Left forelimb (tissue), 1 donor: ENCODE measurements around the gene STPG3.

Experiments
- DNase-seq: peaks from one replicate; pipeline ENCODE4 v3.0.0-alpha.2; 2018; ENCODE audit warnings: low spot score

The STPG3 gene

GRCh38 chr9:137279741-137280473 is 28.8 kb downstream of the STPG3 start:
- peak; percentile 66 for DNase-seq

DNA sequence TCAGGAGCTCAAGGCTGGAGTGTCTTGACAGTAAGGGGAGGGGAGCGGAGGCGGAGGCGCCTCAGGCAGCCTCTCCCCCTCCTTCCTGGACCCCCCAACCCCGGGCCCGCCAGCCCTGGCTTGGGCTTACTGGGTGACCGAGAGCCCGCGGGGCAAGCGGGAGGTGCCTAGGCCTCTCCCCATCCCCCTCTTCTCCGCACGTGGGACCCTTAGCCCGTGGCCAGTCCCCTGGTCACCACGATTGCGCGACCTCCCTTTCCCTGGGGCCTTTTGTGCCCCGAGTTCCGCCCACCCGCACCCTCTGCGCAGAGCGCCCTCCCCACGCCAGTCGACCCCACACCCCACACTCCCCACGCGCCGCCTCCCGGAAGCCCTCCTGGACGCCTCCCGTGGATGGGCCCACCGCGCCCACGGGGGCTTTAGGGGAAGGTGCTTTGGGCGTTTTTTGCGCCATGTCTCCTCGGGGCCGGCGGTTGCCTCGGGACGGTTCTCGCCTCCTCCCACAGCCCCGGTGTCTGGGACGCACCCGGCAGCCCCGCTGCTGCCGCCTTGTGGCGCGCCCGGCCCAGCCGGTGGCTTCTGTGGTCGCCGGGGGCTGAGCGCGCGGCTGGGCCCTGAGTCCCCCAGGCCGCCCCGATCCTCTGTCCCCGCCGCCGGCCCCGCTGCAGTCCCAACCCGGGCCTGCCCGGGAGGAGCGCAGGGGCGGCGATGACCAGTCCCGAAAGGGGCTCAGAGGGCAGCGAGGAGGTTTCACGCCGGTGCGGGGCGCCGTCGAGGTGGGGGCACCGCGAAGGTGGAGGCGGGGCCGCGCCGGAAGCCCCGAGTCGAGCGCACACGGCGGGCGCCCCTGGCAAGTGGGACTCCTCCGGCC is 29.6 kb downstream of the STPG3 start:
- peak; percentile 62 for DNase-seq

- DNase-seq: peak; percentile 60
Observed at GRCh38 chr9:137281345-137282116, 30.4 kb downstream of the STPG3 start.

GRCh38 chr9:137286975-137287383 is 35.9 kb downstream of the STPG3 start:
- DNase-seq: no peak

GRCh38 chr9:137293094-137293481 is 42.0 kb downstream of the STPG3 start:
- no peak for DNase-seq

GRCh38 chr9:137293482-137294090 is 42.5 kb downstream of the STPG3 start:
- no peak for DNase-seq

DNA sequence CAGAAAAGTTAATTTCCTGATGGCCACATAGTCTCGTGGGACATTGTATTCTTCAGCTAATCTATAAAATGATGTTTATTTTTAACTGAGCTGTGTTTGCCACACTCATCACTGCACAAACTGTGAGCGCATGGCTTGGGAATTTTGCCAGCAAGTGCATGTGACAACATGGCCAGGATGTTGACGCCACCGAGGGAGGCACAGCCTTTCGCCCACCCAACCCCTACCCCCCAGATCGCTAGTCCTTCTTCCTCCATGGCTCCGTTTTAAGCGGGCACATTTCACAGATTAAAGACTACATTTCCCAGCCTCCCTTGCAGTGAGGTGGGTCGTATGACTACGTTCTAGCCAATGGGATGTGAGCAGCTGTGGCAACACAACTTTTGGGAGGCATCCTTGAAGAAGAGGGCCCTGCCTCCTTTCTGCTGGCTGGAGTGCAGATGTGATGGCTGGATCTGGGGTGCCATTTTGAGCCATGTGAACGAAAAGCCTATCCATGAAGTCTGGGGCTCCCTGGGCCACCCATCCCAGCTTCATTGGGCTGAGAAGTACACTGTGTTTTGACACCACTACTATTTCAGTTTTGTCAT is 43.1 kb downstream of the STPG3 start:
- DNase-seq: no peak

GRCh38 chr9:137294681-137295237 is 43.7 kb downstream of the STPG3 start:
- no peak for DNase-seq

GRCh38 chr9:137295238-137295811 is 44.2 kb downstream of the STPG3 start:
- no peak for DNase-seq

DNA sequence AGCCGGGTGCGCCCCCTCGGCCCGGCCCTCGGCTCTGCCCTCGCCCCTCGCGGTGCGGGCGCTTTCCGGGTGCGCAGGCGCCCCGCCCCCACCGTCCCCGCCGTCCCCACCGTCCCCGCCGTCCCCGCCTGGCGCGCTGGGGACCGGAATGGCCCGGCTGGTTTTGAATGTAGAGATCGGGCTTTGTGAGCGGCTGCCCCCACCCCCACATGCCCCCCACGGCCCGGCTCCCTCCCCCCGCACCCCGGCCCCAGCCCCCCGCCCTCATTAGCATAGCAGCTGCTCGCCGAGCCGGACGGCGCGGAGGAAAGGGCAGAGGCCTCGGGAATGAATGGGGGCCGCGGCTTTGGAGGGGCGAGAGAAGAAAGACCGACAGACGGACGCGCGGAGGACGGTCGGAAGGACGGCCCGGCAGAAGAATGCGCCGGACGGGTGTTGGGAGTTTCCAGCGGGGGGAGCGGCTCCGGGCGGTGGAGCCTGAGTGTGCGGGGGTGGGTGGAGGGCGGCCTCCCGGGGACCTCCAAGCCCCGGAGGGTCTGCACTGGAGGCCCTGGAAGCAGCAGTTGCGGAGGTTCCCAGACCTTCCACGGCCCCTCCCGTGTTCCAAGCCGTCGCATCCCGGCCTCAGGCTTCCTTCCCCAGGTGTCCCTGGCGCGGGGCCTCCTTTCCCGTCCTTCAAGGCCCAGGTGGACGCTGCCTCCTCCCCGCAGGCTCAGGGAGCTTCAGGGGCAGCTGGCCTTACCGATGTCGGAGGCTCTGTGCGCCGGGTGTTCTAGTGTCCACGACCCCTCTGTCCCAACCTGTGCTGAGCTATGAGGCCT is 45.0 kb downstream of the STPG3 start:
- DNase-seq: no peak

GRCh38 chr9:137296670-137297664 is 45.9 kb downstream of the STPG3 start:
- no peak for DNase-seq

- DNase-seq: no peak
Observed at GRCh38 chr9:137297966-137298365, 46.9 kb downstream of the STPG3 start.

DNA sequence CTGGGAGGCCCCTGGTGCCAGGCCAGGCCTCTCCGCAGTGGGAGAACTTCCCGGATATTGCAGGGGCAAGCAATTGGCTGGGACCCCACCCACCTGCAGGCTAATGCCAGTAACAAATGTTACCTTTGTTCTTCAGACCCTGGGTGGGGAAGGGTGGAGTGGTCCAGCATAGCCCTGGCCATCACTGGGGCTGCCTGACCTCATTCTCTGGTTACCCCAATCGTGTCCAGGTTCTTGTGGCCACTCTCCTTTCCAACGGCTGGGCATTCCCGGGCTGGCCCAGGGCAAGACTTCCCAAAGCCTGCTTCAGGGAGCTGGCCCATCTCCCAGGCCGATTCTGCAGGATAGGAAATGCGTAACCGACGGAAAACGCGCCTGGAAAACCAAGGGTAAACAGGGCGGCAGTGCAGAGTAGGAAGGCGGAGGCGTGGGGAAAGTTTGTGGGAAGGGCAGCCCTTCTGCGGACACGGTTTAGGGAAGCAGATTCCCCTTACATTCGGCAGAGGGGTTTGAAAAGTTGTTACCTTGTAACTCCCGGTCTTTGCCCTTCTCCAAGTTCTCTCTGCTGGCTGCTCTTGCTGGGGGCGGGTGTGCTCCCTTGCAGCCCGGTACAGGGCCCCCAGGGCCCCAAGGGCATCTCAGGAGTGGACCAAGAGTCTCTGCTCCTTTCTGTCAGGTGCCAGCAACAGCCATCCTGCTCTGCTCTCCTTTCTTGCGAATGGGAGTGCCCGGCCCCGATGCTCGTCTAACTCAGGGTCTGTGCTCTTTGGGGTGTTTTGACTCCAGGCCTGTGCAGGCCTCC is 47.5 kb downstream of the STPG3 start:
- DNase-seq: no peak

DNA sequence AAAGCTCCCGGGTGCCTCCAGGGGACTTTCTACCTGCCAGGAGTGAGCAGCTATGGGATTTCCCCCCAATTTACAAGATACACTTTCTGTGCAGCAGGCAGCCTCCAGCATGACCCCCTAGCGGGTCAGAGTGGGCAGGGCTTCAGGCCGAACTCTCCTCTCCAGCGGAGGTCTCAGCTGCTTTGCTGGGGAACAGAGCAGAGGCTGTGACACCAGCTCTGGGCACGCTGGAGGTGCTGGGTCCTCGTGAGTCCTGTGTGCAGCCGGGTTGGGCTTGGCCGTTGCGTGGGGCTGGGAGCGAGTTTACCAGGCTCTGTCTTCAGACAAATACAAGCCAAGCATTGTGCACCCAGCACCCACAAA is 48.1 kb downstream of the STPG3 start:
- DNase-seq: no peak

GRCh38 chr9:137299938-137300337 is 48.9 kb downstream of the STPG3 start:
- no peak for DNase-seq

GRCh38 chr9:137300567-137301080 is 49.5 kb downstream of the STPG3 start:
- DNase-seq: peak; percentile 63

- peak; percentile 74 for DNase-seq
Observed at GRCh38 chr9:137301081-137301947, 50.2 kb downstream of the STPG3 start.
